HCT116 (cell line): ENCODE results near the gene GBF1. TPM values are rescaled to one million over a fixed set of nuclear protein-coding genes. Genes with fewer than 3 reads are reported as not detected.

Source experiments
- ATAC-seq: fragments of 200-7000 bp; cut with Tn5 transposase; 2 replicates; pipeline ENCODE4 v1.9.1; 2020; ENCODE audit warnings: mild to moderate bottlenecking, moderate library complexity
- BruUV-seq: library from RNA; stranded (reverse); fragments of 400-500 nt; replicated peaks from 2 replicates; lab custom pipeline; 2021; lab: Mats Ljungman, UMichigan
- CTCF ChIA-PET: fragments of 300-600 bp; sonication (Branson Sonifier 250); formaldehyde crosslinking; loops from one replicate; lab custom pipeline; 2021; ENCODE audit warnings: antibody characterized with exemption; lab: Charles Lee
- POLR2A ChIA-PET: fragments of 300-600, 350-600 bp; sonication (Branson Sonifier 250); formaldehyde crosslinking; loops from one replicate; lab custom pipeline; 2021; ENCODE audit warnings: antibody characterized with exemption; lab: Charles Lee
- RAD21 ChIA-PET, 2 experiments: fragments of 300-600 bp; sonication (Branson Sonifier 250); formaldehyde crosslinking; loops; one replicate each; lab custom pipeline; 2023; ENCODE audit warnings: low total read pairs in 2 of 2; ENCODE audit not compliant: uncharacterized antibody in 2 of 2, unreplicated experiment in 2 of 2, low non-redundant PET in 1 of 2; lab: Charles Lee
- DNase-seq: peaks from one replicate; pipeline ENCODE4 v3.0.0-alpha.2; 2010; ENCODE audit warnings: low read depth, low spot score
- H2AFZ ChIP-seq: fragments of 200-600 bp; shearing (Covaris generic), sonication (generic); 2 replicates; pipeline ENCODE4 v1.6.1; 2017; ENCODE audit warnings: low read depth, mixed run types, mixed read lengths, antibody characterized with exemption, low read length; ENCODE audit not compliant: poor library complexity, severe bottlenecking
- H3K27ac ChIP-seq: 2 replicates; pipeline ENCODE4 v1.5.1; 2012; ENCODE audit warnings: low read depth, low read length
- H3K27me3 ChIP-seq: fragments of 200-600 bp; sonication (generic); 2 replicates; pipeline ENCODE4 v1.6.1; 2016; ENCODE audit warnings: mixed run types, low read length, mixed read lengths; ENCODE audit not compliant: insufficient read depth
- H3K36me3 ChIP-seq, 2 experiments: fragments of 200-500 bp in 1 of 2; fragments of 200-600 bp in 1 of 2; sonication (Bioruptor generic) in 1 of 2; sonication (generic) in 1 of 2; 2 replicates each; pipeline versions ENCODE4 v1.5.1 to v1.6.1; 2014 to 2016; ENCODE audit warnings: low read length in 2 of 2, inconsistent platforms in 1 of 2, mixed read lengths in 1 of 2, mixed run types in 1 of 2; ENCODE audit not compliant: insufficient read depth in 2 of 2, control insufficient read depth in 1 of 2
- H3K4me1 ChIP-seq, 2 experiments: fragments of 200-600 bp in 1 of 2; sonication (generic) in 1 of 2; 2 replicates each; pipeline versions ENCODE4 v1.5.1 to v1.6.1; 2012 to 2017; ENCODE audit warnings: low read length in 2 of 2, inconsistent platforms in 1 of 2, mild to moderate bottlenecking in 1 of 2, mixed read lengths in 1 of 2, mixed run types in 1 of 2, moderate library complexity in 1 of 2; ENCODE audit not compliant: insufficient read depth in 2 of 2, control insufficient read depth in 1 of 2
- H3K4me2 ChIP-seq: fragments of 200-600 bp; sonication (generic); 2 replicates; pipeline ENCODE4 v1.6.1; 2017; ENCODE audit warnings: mixed run types, low read length, mixed read lengths
- H3K4me3 ChIP-seq, 2 experiments: fragments of 200-600 bp in 1 of 2; sonication (generic) in 1 of 2; replicated peaks in 1 of 2; 2 replicates each; pipeline ENCODE4 v1.5.1; 2011 to 2016; ENCODE audit warnings: low read length in 2 of 2, control low read depth in 1 of 2, low read depth in 1 of 2, mild to moderate bottlenecking in 1 of 2, mixed read lengths in 1 of 2, mixed run types in 1 of 2
- H3K79me2 ChIP-seq: fragments of 200-600 bp; sonication (generic); 2 replicates; pipeline ENCODE4 v1.6.1; 2017; ENCODE audit warnings: mild to moderate bottlenecking, mixed run types, low read length, moderate library complexity, mixed read lengths; ENCODE audit not compliant: insufficient read depth
- H3K9ac ChIP-seq: fragments of 200-600 bp; sonication (generic); 2 replicates; pipeline ENCODE4 v1.6.1; 2016; ENCODE audit warnings: low read length, mixed read lengths
- H3K9me2 ChIP-seq: fragments of 200-600 bp; sonication (generic), shearing (Covaris generic); 2 replicates; pipeline ENCODE4 v1.6.1; 2017; ENCODE audit warnings: mixed run types, mild to moderate bottlenecking, moderate library complexity; ENCODE audit not compliant: insufficient read depth
- H3K9me3 ChIP-seq, 2 experiments: fragments of 200-500 bp in 1 of 2; fragments of 200-600 bp in 1 of 2; sonication (Bioruptor generic) in 1 of 2; sonication (generic) in 1 of 2; 2 replicates each; pipeline ENCODE4 v1.6.1; 2014 to 2017; ENCODE audit warnings: low read length in 2 of 2, mixed read lengths in 2 of 2, inconsistent platforms in 1 of 2, low read depth in 1 of 2, mild to moderate bottlenecking in 1 of 2, mixed run types in 1 of 2, moderate library complexity in 1 of 2; ENCODE audit not compliant: control insufficient read depth in 1 of 2, insufficient read depth in 1 of 2
- H4K20me1 ChIP-seq: fragments of 200-600 bp; sonication (generic), shearing (Covaris generic); 2 replicates; pipeline ENCODE4 v1.6.1; 2017; ENCODE audit warnings: mixed run types, mild to moderate bottlenecking, moderate library complexity; ENCODE audit not compliant: insufficient read depth
- EGR1 ChIP-seq: IDR thresholded peaks from 2 replicates; pipeline ENCODE4 v1.6.1; 2012; ENCODE audit warnings: low read depth
- ELF1 ChIP-seq: IDR thresholded peaks from 2 replicates; pipeline ENCODE4 v1.6.1; 2012; ENCODE audit warnings: low read depth, borderline replicate concordance
- FOSL1 ChIP-seq: IDR thresholded peaks from 2 replicates; pipeline ENCODE4 v1.6.1; 2012; ENCODE audit warnings: low read depth
- POLR2A ChIP-seq: IDR thresholded peaks from 2 replicates; pipeline ENCODE4 v1.7.0; 2011; ENCODE audit warnings: borderline replicate concordance; ENCODE audit not compliant: insufficient read depth, insufficient read length; ENCODE audit errors: extremely low read depth
- RAD21 ChIP-seq: IDR thresholded peaks from 2 replicates; pipeline ENCODE4 v1.6.1; 2012; ENCODE audit warnings: low read depth, mild to moderate bottlenecking
- SIN3A ChIP-seq: IDR thresholded peaks from 2 replicates; pipeline ENCODE4 v1.6.1; 2012; ENCODE audit warnings: low read depth
- SP1 ChIP-seq: IDR thresholded peaks from 2 replicates; pipeline ENCODE4 v1.6.1; 2012; ENCODE audit warnings: low read depth
- TCF7L2 ChIP-seq: IDR thresholded peaks from 2 replicates; pipeline ENCODE4 v1.7.0; 2011; ENCODE audit warnings: borderline replicate concordance, inconsistent platforms; ENCODE audit not compliant: insufficient read depth, insufficient read length; ENCODE audit errors: extremely low read depth
- YY1 ChIP-seq: IDR thresholded peaks from 2 replicates; pipeline ENCODE4 v1.6.1; 2011; ENCODE audit warnings: low read length, low read depth, moderate library complexity, mild to moderate bottlenecking; ENCODE audit not compliant: insufficient replicate concordance; ENCODE audit errors: extremely low read depth
- ZFX ChIP-seq: fragments of 450-650 bp; IDR thresholded peaks from 2 replicates; pipeline ENCODE4 v1.6.1; 2017
- ZNF274 ChIP-seq: fragments of 200-500 bp; sonication (Bioruptor generic); IDR thresholded peaks from 2 replicates; pipeline ENCODE4 v1.6.1; 2014; ENCODE audit warnings: mild to moderate bottlenecking, low read depth, low read length, inconsistent platforms
- intact Hi-C: fragments of 100-400 bp; cut with micrococcal nuclease; formaldehyde crosslinking; loops from 2 replicates; pipeline ENCODE4 v1.10.0; 2022
- total RNA-seq: library from RNA; stranded (reverse); gene quantifications from one replicate; pipeline ENCODE4 v1.2.1, GENCODE V29; 2021; ENCODE audit not compliant: unreplicated experiment
- TF ChIP-seq, protein P1 (sequence below): IDR thresholded peaks from 2 replicates; pipeline ENCODE4 v1.6.1; 2012
- TF ChIP-seq, protein P2 (sequence below): IDR thresholded peaks from 2 replicates; pipeline ENCODE4 v1.6.1; 2011; ENCODE audit warnings: mild to moderate bottlenecking, low read length, moderate library complexity; ENCODE audit not compliant: insufficient replicate concordance; ENCODE audit errors: extremely low read depth
- TF ChIP-seq, protein P3 (sequence below): IDR thresholded peaks from 2 replicates; pipeline ENCODE4 v1.6.1; 2012
- TF ChIP-seq, protein P4 (sequence below), 3 experiments: fragments of 200-600 bp in 1 of 3; sonication (generic) in 1 of 3; IDR thresholded peaks in 2 of 3; conservative IDR thresholded peaks in 1 of 3; 2 replicates each; pipeline ENCODE4 v1.5.1; 2012 to 2017; ENCODE audit warnings: low read depth in 2 of 3, low read length in 2 of 3, antibody characterized with exemption in 1 of 3, borderline replicate concordance in 1 of 3, control low read depth in 1 of 3, mild to moderate bottlenecking in 1 of 3, mixed read lengths in 1 of 3, mixed run types in 1 of 3, moderate library complexity in 1 of 3; ENCODE audit not compliant: insufficient read depth in 1 of 3

GBF1 gene
- total RNA-seq, 1 experiment from 2014 or later: 58.9 TPM

DNA sequence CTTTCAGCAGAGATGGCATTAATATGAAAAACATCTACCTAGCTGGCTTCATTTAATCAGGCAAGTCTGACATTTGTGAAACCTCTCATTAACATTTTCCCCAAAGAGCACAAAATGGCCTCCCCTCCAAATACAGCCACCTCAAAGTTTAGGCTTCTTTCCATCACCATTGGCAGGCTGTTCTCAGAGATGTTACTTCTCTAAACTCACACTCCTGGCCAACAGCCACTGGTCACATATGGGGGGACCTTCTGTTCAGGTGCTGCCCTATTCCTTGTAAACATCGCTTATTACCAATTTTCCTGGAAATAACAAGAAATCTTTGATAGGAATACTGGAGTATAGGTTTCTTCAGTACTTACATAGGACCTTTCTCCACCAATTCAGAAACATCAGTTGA lies 69.5 kb downstream of the GBF1 start:
- TF ChIP-seq POLR2A (no peak), FOSL1 (no peak), SIN3A (no peak), YY1 (no peak), SP1 (no peak), TCF7L2 (no peak), ELF1 (no peak), EGR1 (no peak), RAD21 (no peak), ZFX (no peak), ZNF274 (no peak)
- TF ChIP-seq, protein P1, sequence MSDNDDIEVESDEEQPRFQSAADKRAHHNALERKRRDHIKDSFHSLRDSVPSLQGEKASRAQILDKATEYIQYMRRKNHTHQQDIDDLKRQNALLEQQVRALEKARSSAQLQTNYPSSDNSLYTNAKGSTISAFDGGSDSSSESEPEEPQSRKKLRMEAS: no peak
- TF ChIP-seq, protein P2, sequence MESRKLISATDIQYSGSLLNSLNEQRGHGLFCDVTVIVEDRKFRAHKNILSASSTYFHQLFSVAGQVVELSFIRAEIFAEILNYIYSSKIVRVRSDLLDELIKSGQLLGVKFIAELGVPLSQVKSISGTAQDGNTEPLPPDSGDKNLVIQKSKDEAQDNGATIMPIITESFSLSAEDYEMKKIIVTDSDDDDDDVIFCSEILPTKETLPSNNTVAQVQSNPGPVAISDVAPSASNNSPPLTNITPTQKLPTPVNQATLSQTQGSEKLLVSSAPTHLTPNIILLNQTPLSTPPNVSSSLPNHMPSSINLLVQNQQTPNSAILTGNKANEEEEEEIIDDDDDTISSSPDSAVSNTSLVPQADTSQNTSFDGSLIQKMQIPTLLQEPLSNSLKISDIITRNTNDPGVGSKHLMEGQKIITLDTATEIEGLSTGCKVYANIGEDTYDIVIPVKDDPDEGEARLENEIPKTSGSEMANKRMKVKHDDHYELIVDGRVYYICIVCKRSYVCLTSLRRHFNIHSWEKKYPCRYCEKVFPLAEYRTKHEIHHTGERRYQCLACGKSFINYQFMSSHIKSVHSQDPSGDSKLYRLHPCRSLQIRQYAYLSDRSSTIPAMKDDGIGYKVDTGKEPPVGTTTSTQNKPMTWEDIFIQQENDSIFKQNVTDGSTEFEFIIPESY: no peak
- TF ChIP-seq, protein P3, sequence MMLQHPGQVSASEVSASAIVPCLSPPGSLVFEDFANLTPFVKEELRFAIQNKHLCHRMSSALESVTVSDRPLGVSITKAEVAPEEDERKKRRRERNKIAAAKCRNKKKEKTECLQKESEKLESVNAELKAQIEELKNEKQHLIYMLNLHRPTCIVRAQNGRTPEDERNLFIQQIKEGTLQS: no peak
- TF ChIP-seq, protein P4, sequence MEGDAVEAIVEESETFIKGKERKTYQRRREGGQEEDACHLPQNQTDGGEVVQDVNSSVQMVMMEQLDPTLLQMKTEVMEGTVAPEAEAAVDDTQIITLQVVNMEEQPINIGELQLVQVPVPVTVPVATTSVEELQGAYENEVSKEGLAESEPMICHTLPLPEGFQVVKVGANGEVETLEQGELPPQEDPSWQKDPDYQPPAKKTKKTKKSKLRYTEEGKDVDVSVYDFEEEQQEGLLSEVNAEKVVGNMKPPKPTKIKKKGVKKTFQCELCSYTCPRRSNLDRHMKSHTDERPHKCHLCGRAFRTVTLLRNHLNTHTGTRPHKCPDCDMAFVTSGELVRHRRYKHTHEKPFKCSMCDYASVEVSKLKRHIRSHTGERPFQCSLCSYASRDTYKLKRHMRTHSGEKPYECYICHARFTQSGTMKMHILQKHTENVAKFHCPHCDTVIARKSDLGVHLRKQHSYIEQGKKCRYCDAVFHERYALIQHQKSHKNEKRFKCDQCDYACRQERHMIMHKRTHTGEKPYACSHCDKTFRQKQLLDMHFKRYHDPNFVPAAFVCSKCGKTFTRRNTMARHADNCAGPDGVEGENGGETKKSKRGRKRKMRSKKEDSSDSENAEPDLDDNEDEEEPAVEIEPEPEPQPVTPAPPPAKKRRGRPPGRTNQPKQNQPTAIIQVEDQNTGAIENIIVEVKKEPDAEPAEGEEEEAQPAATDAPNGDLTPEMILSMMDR (IDR thresholded peaks at IDR 0.05 in 2 of 3, conservative IDR thresholded peaks at IDR 0.05 in 1 of 3; ENCODE audit: borderline replicate concordance in 1 of 3, insufficient read depth in 1 of 3, low read depth in 2 of 3, low read length in 2 of 3): no peak
- ATAC-seq (no peak), DNase-seq (no peak)
- no peaks in the 10 kb centered on the region for H3K36me3 ChIP-seq
- H3K9ac ChIP-seq: no peak overlapping the region
- POLR2A ChIA-PET: interaction anchor here (1.0 kb wide), 1 partner anchor 9 kb away, joined by 3 read pairs; no protein-coding TSS in a partner anchor
- no TSS peak for BruUV-seq
- no peak overlapping the region for H3K4me3 ChIP-seq
- no peaks in the 10 kb centered on the region for H3K9me2 ChIP-seq
- peaks cover 37% of the 10 kb centered on the region for H3K79me2 ChIP-seq
- H2AFZ ChIP-seq: no peak overlapping the region
- CTCF ChIA-PET: interaction anchor here (1.5 to 6.3 kb wide), 2 partner anchors 32 to 84 kb away, joined by 3 to 23 read pairs; no protein-coding TSS in a partner anchor
- H3K9me3 ChIP-seq: no peaks in the 10 kb centered on the region
- intact Hi-C loops: no loop called here
- H3K27ac ChIP-seq: no peak overlapping the region
- RAD21 ChIA-PET: no interaction called here
- H4K20me1 ChIP-seq: peaks cover 7% of the 10 kb centered on the region; the same call in 1 of the 2 replicates
- H3K4me2 ChIP-seq: no peak overlapping the region
- peaks cover 12 to 29% of the 10 kb centered on the region in 2 experiments for H3K4me1 ChIP-seq
- H3K27me3 ChIP-seq: no peaks in the 10 kb centered on the region
